Endothelial cell of umbilical vein (primary cell): Measurements from ENCODE around the gene LAMB3.

Experiments used
- CTCF ChIP-seq, 2 donors: IDR thresholded peaks; 1 replicate in 1 of 2; 2 replicates in 1 of 2; pipeline ENCODE4 v1.5.1; 2011; ENCODE audit warnings: low read length in 2 of 2, mild to moderate bottlenecking in 2 of 2, moderate library complexity in 2 of 2, control low read depth in 1 of 2, inconsistent platforms in 1 of 2, low read depth in 1 of 2; ENCODE audit not compliant: insufficient read depth in 1 of 2; ENCODE audit errors: extremely low read depth in 1 of 2
- EZH2 ChIP-seq: IDR thresholded peaks from 2 replicates; pipeline ENCODE4 v1.6.1; 2012; ENCODE audit warnings: borderline replicate concordance, low read depth, mild to moderate bottlenecking, moderate library complexity, low read length, inconsistent platforms; ENCODE audit not compliant: severe bottlenecking
- FOS ChIP-seq: IDR thresholded peaks from 2 replicates; pipeline ENCODE4 v1.6.1; 2011; ENCODE audit warnings: mild to moderate bottlenecking, low read length, moderate library complexity, borderline replicate concordance; ENCODE audit not compliant: insufficient read depth
- GATA2 ChIP-seq: IDR thresholded peaks from 2 replicates; pipeline ENCODE4 v1.7.0; 2011; ENCODE audit warnings: low read depth, mild to moderate bottlenecking, moderate library complexity, mixed read lengths, low read length; ENCODE audit not compliant: insufficient read length, insufficient read depth
- JUN ChIP-seq: IDR thresholded peaks from 2 replicates; pipeline ENCODE4 v1.6.1; 2011; ENCODE audit warnings: borderline replicate concordance, low read depth; ENCODE audit not compliant: insufficient read length, insufficient read depth
- MAX ChIP-seq: IDR thresholded peaks from 2 replicates; pipeline ENCODE4 v1.6.1; 2011; ENCODE audit not compliant: insufficient read depth, insufficient read length
- MYC ChIP-seq: IDR thresholded peaks from one replicate; pipeline ENCODE4 v1.6.1; 2011; ENCODE audit warnings: mild to moderate bottlenecking, low read depth, low read length
- POLR2A ChIP-seq: IDR thresholded peaks from 2 replicates; pipeline ENCODE4 v1.6.1; 2012; ENCODE audit warnings: low read depth, mild to moderate bottlenecking, control low read depth, low read length
- POLR2AphosphoS5 ChIP-seq: IDR thresholded peaks from 2 replicates; pipeline ENCODE4 v1.6.1; 2012; ENCODE audit warnings: low read depth, mild to moderate bottlenecking, control low read depth, low read length, moderate library complexity; ENCODE audit not compliant: insufficient read depth

- TF ChIP-seq POLR2A (no peak), CTCF (IDR thresholded peaks at IDR 0.05; ENCODE audit: extremely low read depth in 1 of 2, insufficient read depth in 1 of 2, low read depth in 1 of 2, low read length in 2 of 2) (no peak), FOS (no peak), EZH2 (no peak), MAX (no peak), MYC (no peak), POLR2AphosphoS5 (no peak), GATA2 (no peak), JUN (no peak)
Measured at GRCh38 chr1:209598227-209598626, 54.0 kb downstream of the LAMB3 start.
